ENCODE results near the gene PLEKHG7.
"Not testable (repeated sequence)": the region's sequence is repeated elsewhere in the genome, so short reads cannot be mapped to it uniquely, and the experiment has no call there.

The PLEKHG7 gene

DNA sequence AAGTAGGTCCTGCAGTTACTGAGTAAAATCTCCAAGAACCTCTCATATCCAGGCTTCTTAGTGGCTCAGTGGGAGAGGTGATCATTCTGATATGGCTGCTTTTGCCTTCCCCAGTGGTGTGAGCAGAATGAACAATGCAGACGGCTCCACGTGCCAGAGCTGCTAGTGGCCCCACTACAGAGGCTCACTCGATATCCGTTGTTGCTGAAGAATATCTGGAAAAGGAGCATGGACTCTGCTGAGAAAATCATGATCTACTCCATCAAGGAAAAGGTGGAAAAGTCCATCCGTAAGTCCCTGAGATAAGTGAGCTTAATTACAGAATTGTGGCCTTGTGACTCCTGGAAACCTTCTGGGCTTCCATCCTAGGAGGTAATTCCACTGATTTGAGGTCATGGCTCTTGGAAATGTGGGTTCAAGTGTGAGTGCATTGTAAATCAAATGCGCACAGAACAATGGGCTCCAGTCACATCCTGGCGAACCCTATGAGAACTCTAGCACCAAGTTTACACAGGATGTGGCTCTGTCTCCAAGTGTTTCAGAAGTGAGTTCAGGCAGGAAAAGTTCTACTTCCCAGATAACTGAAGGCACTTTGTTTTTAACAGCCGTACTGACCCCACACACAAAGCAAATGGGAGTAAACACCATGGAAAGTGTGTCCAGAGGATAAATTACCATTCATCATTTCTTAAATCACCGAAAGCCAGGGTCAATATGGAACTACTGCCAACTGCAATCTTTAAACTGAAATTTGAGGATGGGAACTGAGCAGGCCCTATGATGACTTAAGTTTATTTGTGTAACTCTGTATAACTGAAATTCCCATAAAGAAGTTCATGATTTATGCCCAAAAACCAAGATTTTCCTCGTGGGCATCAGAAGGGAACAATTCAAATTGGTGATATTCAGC is 51.4 kb downstream of the PLEKHG7 start:
- DNase-seq, result no peak

DNA sequence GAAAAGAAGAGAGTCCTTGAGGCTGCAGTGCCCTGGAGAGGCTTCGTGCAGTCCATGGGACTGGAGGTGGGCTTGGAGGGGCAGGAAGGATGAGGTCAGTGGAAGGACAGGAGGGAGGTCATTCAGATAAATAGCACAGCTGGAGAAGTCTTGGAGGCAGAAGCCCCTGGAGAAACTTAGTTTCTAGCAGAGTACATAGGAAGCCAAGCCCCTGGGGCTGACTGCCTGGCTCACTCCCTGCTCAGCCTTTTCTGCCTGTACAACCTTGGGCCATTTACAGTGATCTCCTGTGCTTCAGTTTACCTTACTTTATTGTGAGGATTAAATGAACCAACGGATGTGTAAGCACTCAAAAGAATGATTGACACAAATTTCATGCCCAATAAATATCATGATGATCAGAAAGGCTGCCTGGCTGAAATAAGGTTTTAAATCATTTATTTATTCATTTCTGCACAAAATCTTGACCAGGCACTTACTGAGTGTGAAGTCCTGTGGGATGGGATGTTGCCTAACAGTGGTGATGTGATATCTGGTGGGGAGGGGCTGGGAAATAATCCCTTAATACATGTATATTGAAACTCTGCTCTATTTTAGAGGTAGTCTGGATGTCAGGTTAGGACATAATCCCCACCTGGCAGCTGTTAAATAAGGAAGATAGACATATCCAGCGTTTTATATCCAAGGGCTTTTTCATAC is 54.3 kb downstream of the PLEKHG7 start:
- no peak for DNase-seq

DNA sequence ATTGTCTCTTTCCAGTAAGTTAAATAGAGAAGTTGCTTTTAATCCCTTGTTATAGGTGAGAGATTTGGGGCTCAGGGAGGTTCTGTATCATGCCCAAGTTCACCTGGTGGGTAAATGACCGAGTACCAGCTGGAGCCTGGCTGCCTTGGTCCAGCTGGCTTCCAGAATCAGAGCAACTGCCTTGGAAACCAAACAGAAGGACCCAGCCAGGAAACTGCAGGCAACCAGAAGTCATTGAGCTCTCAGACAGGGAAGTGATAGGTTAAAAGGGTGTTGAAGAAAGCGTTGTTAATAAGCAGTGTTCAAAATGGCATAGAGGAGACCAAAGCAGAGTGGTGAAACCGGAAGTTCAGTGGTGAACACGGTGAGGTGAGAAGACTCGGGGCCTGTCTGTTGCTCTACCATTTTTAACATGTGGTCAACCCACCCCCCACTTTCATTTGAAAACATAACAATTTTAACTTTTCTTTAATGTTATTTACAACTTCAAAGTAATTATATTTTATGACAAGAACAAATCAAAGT is 54.9 kb downstream of the PLEKHG7 start:
- no peak for DNase-seq

DNA sequence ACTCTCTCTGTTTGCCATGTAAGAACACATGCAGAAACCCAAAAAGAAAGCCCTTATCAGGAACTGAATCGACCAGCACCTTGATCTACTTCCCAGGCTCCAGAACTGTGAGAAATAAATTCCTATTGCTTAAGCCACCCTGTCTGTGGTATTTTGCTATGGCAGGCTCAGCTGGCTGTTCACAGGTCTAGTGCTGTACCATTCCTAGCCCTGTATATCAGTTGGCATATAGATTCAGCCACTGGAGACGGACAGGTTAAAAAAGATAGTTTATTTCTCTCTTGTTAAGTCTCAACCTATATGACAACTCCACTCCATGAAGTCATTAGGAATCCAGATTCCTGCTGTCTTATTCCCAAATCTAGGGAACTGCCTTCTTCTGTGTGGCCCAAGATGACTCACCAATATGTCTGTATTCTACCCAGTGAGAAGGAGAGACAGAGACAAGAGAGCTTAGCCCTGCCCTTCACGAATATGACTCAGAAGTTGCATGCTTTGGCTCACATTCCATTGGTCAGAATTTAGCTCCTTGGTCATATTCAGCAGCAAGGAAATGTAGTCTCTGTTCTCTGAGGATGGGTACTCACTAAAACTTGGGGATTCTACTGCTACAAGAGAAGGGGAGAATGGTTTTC is 57.0 kb downstream of the PLEKHG7 start:
- no peak for DNase-seq

DNA sequence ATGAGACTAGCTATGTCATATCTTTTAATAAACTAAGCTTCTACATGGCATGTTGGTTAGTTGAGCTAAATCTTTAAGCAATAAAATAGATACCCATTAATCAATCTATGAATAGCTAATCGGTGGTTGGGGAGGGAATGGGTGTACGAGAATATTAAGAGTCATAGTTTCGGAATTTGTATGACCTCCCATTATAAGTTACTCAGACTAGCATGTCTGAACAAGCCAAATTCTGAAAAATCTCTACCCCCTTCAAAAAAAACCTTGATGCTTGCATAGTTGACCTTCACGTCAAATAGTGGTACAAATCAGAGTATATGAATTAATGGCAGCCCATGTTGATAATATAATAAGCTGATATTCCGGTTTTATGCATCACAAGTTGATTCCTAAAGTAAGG is 60.0 kb downstream of the PLEKHG7 start:
- no peak for DNase-seq

DNA sequence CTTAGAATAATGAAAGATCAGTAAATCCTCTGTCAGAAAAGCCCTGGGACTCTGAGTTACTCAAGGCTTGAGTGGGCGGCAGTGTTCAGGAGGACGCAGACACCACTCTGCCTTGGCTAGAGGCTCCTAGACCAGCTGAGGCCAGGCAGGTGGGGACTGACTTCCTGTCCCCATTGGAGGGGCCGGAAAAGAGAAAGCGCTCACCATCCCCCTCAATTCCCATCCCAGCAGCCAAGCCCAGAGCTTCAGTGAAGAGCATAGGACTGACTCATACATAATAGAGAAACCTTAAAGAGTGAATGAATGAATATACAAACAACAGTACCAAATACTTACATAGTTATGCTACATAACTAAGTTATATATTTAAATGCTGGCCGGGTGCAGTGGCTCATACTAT is 62.0 kb downstream of the PLEKHG7 start:
- no peak for DNase-seq

DNA sequence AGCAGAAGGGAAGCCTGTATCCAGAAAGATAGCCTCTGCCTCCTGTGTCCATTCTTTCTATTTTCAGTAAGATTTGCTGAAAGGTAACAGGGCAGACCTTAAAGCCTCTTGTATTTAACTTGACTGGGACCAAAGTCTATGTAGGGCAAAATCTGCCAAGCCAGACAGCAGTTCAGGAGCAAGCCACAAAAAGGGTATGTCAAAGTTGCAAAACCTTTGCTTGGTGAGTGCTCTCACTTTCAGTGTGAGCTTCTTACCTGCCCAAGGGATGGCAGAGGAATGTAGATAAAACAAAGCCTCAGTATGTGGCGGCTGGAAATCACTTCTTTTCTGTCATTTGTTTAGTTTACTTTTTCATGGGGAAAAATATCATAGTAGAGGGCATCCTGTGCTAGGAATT is 63.1 kb downstream of the PLEKHG7 start:
- DNase-seq, result no peak

DNA sequence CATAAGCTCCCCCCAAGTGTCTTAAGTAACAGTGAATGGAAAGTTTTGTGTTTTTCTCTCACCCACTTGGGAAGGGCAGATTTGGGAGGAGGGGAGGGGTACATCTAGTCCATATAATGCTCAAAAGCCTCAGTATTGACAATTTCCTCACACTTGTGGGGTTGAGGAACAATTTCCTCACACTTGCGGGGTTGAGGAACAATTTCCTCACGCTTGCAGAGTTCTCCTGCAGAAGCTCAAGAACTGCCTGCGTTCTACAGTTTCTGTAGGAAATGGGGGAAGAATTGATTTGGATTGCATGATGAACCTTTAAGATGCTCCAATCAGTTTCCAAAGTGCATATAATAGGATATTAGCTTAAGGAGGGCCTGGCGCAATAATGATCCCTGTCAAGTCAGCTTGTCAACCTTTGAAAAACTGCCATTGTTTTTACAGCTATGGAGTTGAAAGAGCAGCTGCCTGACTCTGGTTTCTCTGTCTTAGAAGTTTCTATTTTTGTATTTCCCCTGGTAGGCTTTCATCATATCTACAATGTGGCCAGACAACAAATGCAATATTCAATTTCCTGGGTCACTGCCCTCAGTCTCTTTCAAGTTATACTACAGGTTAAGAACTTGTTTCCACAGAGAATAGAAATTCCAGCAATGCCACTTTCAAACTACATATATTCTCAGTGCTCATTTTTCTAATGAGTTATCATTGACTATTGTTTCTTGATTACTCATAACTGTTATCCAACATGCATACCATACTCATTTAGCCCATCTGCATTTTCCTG is 66.5 kb downstream of the PLEKHG7 start:
- DNase-seq, result peak; percentile 90

DNA sequence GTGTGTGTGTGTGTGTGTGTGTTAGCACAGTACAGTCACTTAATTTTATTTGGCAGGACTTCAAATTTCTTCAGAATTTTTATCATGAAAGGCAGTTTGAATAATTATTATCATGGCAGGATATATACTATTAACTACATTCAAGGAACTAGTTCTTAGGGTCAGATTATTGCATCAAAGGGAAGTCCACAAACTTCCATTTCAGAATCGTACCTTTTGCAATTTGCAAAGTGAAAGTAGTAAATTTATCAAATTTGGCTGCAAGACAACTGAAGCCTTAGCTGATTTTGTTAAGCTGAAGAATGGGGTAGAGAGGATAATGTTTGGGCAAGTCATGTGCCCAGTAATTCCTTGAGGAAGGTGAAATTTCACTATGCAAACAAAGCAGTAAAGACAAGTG is 68.2 kb downstream of the PLEKHG7 start:
- DNase-seq, result peak; percentile 45

DNA sequence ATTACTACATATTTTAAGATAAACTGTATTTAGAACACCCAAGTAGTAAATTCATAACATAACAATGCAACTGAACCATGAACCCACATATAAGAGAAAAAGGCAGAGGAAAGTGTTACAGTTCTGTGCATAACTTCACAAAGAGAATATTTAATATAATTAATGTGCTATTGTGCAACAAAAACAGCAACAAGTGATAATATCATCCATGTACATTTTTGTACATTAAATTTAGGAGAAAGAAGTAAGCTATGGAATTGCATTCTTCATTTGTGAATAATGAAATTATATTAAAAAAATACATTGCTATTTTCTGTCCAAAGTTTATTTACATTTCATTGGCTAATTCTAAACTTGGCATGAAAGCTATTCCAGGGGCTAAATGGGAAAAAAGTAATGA is 72.6 kb downstream of the PLEKHG7 start:
- DNase-seq, result no peak

DNA sequence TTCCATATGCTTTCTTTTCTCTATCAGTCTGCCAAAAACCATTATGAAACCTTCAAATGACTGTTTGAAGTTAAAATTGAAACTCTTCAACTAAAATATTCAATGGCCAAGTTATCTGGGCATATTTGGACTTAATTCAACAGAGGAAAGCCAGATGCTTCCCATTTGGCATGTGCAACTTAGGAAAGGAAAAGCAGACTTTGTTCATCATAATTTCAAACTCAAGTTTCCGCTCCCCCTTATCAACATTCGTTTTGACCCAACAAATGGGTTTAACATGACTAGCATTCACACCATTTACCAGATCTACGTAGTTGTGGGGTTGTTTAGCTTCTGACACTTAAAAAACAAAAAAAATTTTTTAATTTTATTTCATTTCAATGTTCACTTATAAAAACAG is 75.7 kb downstream of the PLEKHG7 start:
- no peak for DNase-seq

DNA sequence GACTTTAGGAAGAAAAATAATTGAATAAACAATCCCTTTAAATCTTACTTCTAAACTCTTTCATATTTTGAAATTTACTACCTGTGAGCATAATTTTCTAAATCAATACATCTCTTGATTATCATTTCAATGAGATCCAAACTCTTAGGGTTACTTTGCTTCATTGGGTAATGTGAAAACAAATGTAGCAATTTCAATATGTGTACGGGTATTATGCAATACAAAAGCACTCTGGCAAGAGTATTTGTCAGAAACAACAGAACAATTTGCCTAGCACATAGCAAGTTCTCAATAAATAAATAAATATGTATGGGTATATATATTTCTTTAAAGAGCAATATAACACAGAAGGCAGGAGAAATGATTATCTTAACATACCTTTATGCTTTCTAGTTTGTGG is 77.1 kb downstream of the PLEKHG7 start:
- no peak for DNase-seq

DNA sequence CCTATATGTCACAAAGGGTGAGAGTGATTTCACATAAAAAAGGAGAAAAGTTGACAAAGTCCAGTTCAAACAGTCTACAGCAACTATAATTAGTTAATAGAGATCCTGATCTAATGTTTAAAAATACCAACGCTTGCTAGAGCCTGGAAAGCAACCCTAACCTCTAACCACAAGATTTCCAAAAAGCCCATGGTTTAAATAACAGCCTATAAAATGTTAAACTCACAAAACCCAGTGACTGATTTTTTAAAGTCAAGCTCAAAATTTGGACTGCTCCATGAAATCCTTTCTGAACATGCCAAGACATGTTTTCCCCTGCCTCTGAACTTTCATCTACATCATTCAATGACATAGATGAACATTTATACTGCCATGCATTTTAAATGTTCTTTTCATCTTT is 81.6 kb downstream of the PLEKHG7 start:
- DNase-seq, result no peak

DNA sequence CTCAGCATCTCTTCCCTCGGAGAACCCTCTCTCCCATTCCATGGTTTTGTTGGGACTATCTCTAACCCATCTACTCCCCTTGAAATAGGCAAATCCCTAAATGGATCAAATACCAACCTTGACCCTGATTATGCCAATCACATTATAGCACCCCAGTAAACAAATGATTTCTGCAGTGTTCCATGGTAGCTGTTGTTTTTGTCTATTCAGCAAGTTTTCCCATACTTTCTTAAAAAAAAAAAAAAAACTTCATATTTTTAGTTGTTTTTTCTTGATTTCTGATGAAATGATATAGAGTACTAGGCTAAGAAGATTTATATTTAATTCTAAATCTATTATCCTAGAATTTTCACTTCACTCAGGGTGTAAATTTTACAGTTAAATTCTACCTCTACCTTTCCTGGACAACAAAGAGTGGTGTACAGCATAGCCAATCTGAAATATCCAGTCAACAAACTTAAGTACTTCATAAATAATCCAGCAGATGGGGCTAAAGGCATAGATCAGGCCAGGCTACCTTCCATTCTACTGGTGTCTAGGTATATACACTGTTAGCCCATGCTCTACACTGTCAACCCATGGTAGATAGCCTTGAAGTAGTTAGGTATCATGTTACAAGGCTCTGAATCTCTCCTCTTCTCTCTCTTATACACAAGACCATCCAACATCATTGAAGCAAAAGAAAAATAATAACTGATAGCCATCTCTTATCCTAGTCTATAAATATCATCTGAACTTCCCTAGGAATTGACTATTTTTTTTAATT is 82.2 kb downstream of the PLEKHG7 start:
- DNase-seq, result peak; percentile 60

DNA sequence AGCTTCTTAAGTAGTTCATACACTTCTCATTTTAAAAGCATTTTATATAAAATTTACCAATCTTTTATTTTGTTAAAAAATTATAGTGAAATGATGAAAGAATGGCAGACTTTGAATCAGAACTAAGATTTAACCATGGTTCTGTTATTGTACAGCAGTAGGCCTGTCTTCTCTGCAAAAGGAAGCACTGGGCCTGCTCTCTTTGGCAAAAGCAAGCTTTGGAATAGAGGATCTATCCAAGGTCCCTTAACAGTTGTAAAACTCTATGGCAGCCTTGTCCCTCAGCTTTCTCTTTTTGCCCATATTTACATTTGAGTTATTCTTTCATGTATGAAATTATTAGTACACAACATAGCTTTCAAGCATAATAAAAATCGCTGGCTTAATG is 82.8 kb downstream of the PLEKHG7 start:
- DNase-seq, result no peak

DNA sequence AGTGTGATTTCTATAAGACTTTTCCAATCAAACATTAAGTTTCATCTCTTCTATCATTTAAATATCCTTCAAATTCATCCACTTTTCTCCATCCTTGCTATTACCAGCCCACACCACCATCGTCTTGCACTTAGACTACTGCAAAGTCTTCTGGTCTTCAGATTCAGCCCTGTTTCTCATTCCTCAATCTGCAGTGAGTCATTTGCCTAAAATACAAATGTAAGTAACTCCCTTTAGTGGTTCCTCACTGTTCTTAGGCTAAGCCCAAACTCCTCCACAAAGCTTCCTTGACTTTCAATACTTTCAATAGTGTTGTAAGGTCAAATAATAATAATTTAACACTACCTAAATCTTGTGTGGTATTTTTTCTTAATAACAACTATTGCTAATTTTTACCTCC is 83.3 kb downstream of the PLEKHG7 start:
- DNase-seq, result no peak

DNA sequence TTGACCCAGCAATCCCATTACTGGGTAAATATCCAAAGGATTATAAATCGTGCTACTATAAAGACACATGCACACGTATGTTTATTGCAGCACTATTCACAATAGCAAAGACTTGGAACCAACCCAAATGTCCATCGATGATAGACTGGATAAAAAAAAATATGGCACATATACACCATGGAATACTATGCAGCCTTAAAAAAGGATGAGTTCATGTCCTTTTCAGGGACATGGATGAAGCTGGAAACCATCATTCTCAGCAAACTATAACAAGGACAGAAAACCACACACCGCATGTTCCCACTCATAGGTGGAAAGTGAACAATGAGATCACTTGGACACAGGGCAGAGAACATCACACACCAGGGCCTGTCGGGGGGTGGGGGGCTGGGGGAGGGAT is 91.6 kb downstream of the PLEKHG7 start:
- not testable (repeated sequence) for DNase-seq

DNA sequence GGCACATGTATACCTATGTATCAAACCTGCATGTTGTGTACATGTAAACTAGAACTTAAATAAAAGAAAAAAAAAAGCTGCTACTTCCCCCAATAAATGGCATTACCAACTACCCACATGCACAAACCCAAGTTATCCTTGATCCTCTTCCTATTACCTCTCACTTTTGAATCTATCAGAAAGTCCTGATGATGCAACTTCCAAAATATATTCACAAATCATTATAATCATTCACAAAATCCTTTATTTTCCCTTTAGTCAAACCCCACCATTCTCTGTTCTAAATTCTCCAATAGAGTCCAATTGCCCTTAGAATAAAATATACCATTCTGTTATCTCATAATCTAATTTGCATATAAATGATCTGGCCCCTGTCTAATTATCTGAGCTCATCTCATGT is 92.0 kb downstream of the PLEKHG7 start:
- DNase-seq, result no peak

DNA sequence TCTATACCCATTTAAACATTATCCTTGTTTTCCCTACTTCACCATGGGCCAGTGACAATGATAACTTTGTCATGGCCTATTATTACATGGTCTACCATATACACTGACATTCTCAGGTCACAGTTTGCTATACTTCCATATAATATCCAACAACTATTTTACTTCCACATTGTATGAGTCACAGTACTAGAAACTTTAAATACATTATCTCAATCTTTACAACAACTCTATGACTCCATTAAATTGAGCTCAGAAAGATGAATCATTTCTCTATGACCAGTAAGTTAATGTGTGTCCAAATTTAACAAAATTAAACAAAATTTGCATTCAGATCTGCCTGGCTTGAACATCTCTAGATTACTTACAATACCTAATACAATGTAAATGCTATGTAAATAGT is 93.9 kb downstream of the PLEKHG7 start:
- no peak for DNase-seq

DNA sequence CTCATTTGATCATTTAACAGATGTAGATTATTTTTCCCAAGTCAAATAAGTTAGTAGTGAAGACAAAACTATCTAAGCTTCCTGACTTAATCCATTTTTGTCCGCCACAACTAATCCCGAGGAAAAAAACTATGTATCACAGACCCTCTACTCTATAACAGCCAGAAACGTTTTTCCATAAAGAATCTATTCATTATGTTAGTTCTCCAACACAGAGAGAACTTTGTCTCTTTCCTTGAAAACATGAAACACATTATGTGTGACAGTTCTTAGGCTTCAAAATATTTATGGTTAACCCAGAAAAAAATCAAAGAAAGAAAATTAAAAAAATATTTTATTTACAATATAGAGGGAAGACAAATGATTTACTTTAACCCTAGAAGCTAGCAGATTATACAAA is 100.1 kb downstream of the PLEKHG7 start:
- no peak for DNase-seq

DNA sequence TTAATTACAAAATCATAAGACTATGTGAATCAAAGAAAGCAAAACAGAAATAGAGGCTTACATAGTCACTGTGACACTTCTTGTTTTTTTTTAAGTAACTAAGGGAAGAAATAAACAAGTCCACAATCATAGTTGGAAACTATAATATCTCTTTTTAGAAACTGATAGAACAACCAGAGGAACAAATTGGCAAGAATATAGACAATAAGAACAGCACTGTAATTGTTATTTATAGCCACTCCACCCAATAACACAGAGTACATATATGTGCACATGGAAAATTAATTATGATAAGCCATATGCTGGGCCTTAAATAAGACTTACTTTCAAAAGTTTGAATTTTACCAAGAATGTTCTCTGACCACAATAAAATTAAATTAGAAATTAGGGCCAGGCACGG is 101.1 kb downstream of the PLEKHG7 start:
- no peak for DNase-seq

DNA sequence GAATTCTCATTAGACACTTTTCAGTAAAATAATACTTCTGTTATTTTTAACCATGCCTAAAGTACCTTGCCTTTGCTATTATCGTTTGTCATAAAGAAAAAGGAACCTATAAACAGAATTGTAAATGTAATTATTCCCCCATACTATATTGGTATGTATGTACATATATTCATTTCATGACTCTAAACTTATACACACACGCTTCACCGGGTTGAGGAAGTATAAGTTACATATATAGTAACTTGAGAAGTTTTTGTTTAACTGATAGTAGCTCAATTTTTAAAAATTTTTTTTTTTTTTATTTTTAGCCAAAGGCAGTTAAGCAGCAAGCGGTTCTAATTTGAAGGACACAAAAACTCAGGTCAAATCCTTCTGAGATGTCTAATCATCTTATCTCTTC is 107.6 kb downstream of the PLEKHG7 start:
- no peak for DNase-seq
